ENCODE data around the gene PLA2G4D. TPM values are rescaled to one million over a fixed set of nuclear protein-coding genes. Genes with fewer than 3 reads are reported as not detected.
A peak's percentile ranks its signal among the peaks of the same experiment; 100 is the strongest.

PLA2G4D gene
- total RNA-seq, 1 donor from 2014 or later = not detected

DNA sequence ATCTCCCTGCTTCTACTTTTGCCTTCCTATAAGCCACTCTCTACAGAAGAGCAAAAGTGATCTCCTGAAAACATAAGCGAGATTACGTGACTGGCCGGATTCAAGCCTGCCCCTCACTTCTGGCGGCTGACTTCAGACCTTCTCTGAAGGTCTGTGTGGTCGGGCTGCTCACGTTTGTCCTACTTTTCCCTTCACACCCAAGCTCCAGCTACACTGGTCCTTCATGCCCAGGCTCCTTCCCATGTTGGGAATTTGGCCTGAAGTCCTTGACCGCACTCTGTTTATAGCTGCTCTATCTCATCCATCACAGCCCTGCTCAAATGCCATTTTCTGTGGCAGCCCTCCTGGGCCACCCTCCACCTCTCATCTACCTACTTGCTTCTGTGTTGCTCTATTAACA lies 66.8 kb downstream of the PLA2G4D start:
- DNase-seq (ENCODE audit: extremely low spot score, unreplicated experiment) = no peak
- H3K9me3 Mint-ChIP-seq = peaks cover 8% of the 10 kb centered on the region
- H3K4me3 Mint-ChIP-seq = no peak overlapping the region
- TF ChIP-seq, protein P1, sequence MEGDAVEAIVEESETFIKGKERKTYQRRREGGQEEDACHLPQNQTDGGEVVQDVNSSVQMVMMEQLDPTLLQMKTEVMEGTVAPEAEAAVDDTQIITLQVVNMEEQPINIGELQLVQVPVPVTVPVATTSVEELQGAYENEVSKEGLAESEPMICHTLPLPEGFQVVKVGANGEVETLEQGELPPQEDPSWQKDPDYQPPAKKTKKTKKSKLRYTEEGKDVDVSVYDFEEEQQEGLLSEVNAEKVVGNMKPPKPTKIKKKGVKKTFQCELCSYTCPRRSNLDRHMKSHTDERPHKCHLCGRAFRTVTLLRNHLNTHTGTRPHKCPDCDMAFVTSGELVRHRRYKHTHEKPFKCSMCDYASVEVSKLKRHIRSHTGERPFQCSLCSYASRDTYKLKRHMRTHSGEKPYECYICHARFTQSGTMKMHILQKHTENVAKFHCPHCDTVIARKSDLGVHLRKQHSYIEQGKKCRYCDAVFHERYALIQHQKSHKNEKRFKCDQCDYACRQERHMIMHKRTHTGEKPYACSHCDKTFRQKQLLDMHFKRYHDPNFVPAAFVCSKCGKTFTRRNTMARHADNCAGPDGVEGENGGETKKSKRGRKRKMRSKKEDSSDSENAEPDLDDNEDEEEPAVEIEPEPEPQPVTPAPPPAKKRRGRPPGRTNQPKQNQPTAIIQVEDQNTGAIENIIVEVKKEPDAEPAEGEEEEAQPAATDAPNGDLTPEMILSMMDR (conservative IDR thresholded peaks at IDR 0.05) = no peak
- H3K27me3 Mint-ChIP-seq = peaks cover 19% of the 10 kb centered on the region
- H3K27ac Mint-ChIP-seq = no peak overlapping the region
- no peaks in the 10 kb centered on the region for H3K36me3 Mint-ChIP-seq
- no peaks in the 10 kb centered on the region for H3K4me1 Mint-ChIP-seq (ENCODE audit: unreplicated experiment)

DNA sequence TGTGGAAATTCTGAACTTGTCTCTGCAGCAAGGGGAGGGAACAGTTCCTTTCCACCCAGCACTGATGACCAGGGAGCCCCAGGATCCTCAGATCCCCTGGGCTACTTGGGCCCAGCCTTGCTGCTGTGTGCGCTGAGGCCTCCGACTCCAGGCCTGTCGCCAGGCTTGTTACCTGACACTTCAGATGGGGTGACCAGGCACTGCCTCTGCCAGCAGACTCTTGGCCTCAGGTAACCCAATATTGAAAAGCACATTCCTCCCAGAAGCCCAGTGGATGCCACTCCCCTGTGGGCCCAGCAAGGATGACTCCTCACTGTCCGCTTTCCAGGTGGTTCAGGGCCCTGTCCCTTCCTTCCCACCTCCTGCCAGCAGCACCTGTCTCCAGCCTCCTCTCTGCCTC lies 70.1 kb downstream of the PLA2G4D start:
- H3K27me3 Mint-ChIP-seq = peaks cover 8% of the 10 kb centered on the region
- H3K27ac Mint-ChIP-seq = no peak overlapping the region
- H3K4me1 Mint-ChIP-seq (ENCODE audit: unreplicated experiment) = no peaks in the 10 kb centered on the region
- TF ChIP-seq, protein P1 (conservative IDR thresholded peaks at IDR 0.05) = no peak
- no peaks in the 10 kb centered on the region for H3K36me3 Mint-ChIP-seq
- H3K4me3 Mint-ChIP-seq = no peak overlapping the region
- peaks cover 9% of the 10 kb centered on the region for H3K9me3 Mint-ChIP-seq
- DNase-seq (ENCODE audit: extremely low spot score, unreplicated experiment) = no peak

DNA sequence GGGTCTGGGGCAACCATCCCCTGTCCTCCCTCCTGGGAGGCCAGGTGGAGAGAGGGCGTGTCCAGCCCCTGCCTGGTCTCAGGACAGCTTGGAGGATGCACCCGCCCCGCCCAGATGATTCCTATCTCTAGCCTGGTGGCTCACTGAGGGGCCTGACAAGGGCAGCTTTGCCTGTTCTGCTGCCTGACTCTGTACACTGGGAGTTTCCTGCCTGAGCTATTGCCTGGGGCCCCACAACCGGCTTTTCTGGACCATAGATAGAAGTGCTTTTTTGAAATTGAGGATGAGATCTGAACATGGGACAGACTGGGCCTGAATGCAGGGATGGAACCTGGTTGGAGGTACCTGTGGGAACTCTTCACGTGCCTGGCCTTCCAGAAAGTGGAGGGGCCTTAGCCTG lies 72.8 kb downstream of the PLA2G4D start:
- no peak overlapping the region for H3K4me3 Mint-ChIP-seq
- peaks cover 9% of the 10 kb centered on the region for H3K9me3 Mint-ChIP-seq
- TF ChIP-seq, protein P1 (conservative IDR thresholded peaks at IDR 0.05) = no peak
- DNase-seq (ENCODE audit: extremely low spot score, unreplicated experiment) = no peak
- peak overlapping the region; percentile 50 for H3K27ac Mint-ChIP-seq
- H3K27me3 Mint-ChIP-seq = peaks cover 9% of the 10 kb centered on the region
- no peaks in the 10 kb centered on the region for H3K36me3 Mint-ChIP-seq
- H3K4me1 Mint-ChIP-seq (ENCODE audit: unreplicated experiment) = no peaks in the 10 kb centered on the region

DNA sequence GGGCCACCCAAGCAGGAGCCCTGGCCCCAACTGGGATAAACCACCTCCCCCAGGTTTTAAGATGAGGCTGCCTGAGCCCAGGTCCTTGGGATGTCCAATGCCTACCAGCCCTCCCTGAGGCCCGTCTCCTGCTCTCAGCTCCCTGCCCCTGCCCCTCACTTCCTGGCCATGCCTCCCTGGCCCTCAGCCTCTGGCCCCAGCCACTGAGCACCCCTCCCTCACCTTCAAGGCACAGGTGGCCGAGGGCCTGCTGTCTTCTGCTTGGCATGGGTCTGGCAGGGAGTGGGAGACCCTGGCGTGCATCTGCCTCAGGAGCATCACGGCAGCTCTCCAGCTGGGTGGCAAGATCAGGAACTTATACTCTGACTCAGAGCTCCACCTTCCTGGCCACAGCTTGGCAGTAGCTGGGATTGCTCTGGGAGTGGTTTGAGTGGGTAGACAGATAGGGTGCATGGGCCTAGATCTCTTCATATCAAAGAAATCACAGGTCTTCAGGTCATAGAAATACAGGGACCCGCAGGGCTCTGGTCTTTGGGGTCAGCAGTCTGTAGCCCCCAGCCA lies 73.6 kb downstream of the PLA2G4D start, which contains the start of gene PLA2G4E:
Gene PLA2G4E, minus strand, starts transcription at position 330 of the 561 bp plus-strand sequence. Its CDS starts 12 bp downstream, at position 318.
- Mint-ChIP-seq H3K27me3 (peaks cover 9% of the 10 kb centered on the region), H3K4me3 (no peak within 1 kb of the TSS), H3K9me3 (peaks cover 9% of the 10 kb centered on the region), H3K36me3 (no peaks in the 10 kb centered on the region), H3K27ac (peak within 1 kb of the TSS; percentile 50), H3K4me1 (ENCODE audit: unreplicated experiment) (no peaks in the 10 kb centered on the region)
- DNase-seq (ENCODE audit: extremely low spot score, unreplicated experiment) = no peak
- TF ChIP-seq, protein P1 (conservative IDR thresholded peaks at IDR 0.05) = no peak

DNA sequence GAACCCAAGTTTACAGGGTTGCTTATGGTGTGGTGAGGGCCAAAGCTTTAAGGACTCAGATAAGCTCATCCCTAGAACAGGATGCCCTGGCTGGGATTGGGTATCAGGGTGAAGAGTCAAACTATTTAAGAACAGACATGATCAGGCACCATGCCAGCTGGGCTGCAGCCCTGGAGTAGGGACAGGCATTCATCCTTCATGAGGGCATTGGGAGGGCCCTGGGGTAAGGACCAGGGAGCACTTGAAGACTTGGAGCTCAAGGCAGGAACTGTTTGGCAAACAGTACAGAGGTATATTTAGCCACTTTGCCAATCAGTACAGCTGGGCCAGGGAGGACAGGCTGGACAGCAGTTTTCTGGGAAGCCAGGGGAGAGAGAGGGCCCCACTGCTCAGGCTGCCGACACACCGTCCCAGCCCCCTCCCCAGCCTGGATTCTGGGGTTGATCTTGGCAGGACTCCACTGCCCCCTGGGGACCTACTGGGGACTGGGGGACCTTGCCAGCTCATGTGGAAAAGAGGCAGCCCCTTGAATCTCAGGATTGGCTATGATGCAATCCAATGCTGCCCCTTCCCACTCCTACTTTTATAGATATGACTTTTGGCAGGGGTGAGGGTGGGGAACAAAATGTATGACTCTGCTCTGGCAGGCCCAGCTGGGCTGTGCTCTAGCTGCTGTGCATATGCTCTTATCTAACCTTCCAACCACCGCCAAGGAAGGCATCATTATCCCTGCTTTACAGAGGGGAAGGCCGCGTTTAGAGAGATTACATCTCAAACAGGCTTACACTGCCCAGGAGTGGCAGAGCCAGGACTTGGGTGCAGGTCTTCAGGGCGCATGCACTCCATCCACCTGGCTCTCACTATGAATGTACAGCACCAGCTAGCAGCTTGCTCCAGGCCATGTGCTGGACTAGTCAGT lies 75.8 kb downstream of the PLA2G4D start:
- TF ChIP-seq, protein P1 (conservative IDR thresholded peaks at IDR 0.05) = no peak
- no peak for DNase-seq (ENCODE audit: extremely low spot score, unreplicated experiment)
- no peaks in the 10 kb centered on the region for H3K4me1 Mint-ChIP-seq (ENCODE audit: unreplicated experiment)
- no peaks in the 10 kb centered on the region for H3K36me3 Mint-ChIP-seq
- peaks cover 9% of the 10 kb centered on the region for H3K27me3 Mint-ChIP-seq
- no peak overlapping the region for H3K27ac Mint-ChIP-seq
- no peak overlapping the region for H3K4me3 Mint-ChIP-seq
- H3K9me3 Mint-ChIP-seq = peaks cover 9% of the 10 kb centered on the region

Other genes with a start within 250 kb of the PLA2G4D start
- 3.1 and 4.2 TPM in 2 replicates for gene SPTBN5, start 200.5 kb downstream of the PLA2G4D start, total RNA-seq (ENCODE audit: low replicate concordance)
- 18.8 and 25.2 TPM in 2 replicates for gene EHD4, start 122.0 kb downstream of the PLA2G4D start, total RNA-seq (ENCODE audit: low replicate concordance)
- 0.12 TPM in 1 of 2 replicates, not detected in the other for gene PLA2G4E, start 73.5 kb downstream of the PLA2G4D start, total RNA-seq (ENCODE audit: low replicate concordance)
- gene PLA2G4F, start 62.1 kb upstream of the PLA2G4D start, total RNA-seq (ENCODE audit: low replicate concordance) = 1.1 and 3.2 TPM in 2 replicates
- 63.6 and 76.8 TPM in 2 replicates for gene VPS39, start 113.7 kb upstream of the PLA2G4D start, total RNA-seq (ENCODE audit: low replicate concordance)
- 24.4 and 25.3 TPM in 2 replicates for gene GANC, start 178.6 kb upstream of the PLA2G4D start, total RNA-seq (ENCODE audit: low replicate concordance)
- gene TMEM87A, start 178.9 kb upstream of the PLA2G4D start, total RNA-seq (ENCODE audit: low replicate concordance) = 44.3 and 67.0 TPM in 2 replicates

All from type B pancreatic cell (in vitro differentiated cells).